ENCODE measurements around the gene PDS5A.

The PDS5A gene

GRCh38 chr4:39820186-39820585 lies 157.5 kb downstream of the PDS5A start:
- ChIA-PET CTCF (interaction anchor here (0.7 kb wide), 1 partner anchor 295 kb away, joined by 4 read pairs; no protein-coding TSS in a partner anchor), POLR2A (no interaction called here)
- Histone ChIP-seq H3K4me1 (ENCODE audit: control insufficient read depth, insufficient read depth, low read length) (no peaks in the 10 kb centered on the region), H3K9me3 (ENCODE audit: control insufficient read depth, insufficient read depth, low read depth, low read length) (no peaks in the 10 kb centered on the region), H3K27ac (ENCODE audit: extremely low read depth, low read depth, low read length) (no peak overlapping the region), H3K36me3 (ENCODE audit: control insufficient read depth in 2 of 2, insufficient read depth in 1 of 2, low read length in 2 of 2) (peaks cover 0 to 6% of the 10 kb centered on the region in 2 experiments; a peak in 2 of 3 replicates), H3K4me3 (ENCODE audit: low read depth, low read length) (no peak overlapping the region)
- no peak for TF ChIP-seq ZNF704 (tag by site-specific recombination; IDR thresholded peaks at IDR 0.05)
- TF ChIP-seq OSR2 (tag by site-specific recombination; IDR thresholded peaks at IDR 0.05): no peak
- 0 out of 2 replicates have a peak, but pooled peaks have one; percentile 18 for TF ChIP-seq KLF1 (tag by site-specific recombination; IDR thresholded peaks at IDR 0.05)
- peak; percentile 11; the same call in 1 of the 2 replicates for TF ChIP-seq EGR2 (tag by site-specific recombination; IDR thresholded peaks at IDR 0.05; ENCODE audit: low read depth)
- TF ChIP-seq WT1 (tag by site-specific recombination; IDR thresholded peaks at IDR 0.05): peak; percentile 21; the same call in 1 of the 2 replicates
- no peak for TF ChIP-seq ZNF621 (tag by site-specific recombination; IDR thresholded peaks at IDR 0.05)
- TF ChIP-seq ZNF664 (tag by site-specific recombination; IDR thresholded peaks at IDR 0.05): no peak
- TF ChIP-seq GLIS1 (tag by site-specific recombination; IDR thresholded peaks at IDR 0.05): no peak
- TF ChIP-seq ZFHX2 (tag by site-specific recombination; conservative IDR thresholded peaks at IDR 0.05): peak; percentile 19; the same call in 1 of the 2 replicates
- no peak for TF ChIP-seq YY2 (tag by site-specific recombination; IDR thresholded peaks at IDR 0.05)
- no peak for TF ChIP-seq ZNF707 (tag by site-specific recombination; IDR thresholded peaks at IDR 0.05)
- TF ChIP-seq ZNF341 (tag by site-specific recombination; IDR thresholded peaks at IDR 0.05; ENCODE audit: low read depth): peak; percentile 33; the same call in 1 of the 2 replicates
- no peak for TF ChIP-seq ZNF324 (tag by site-specific recombination; IDR thresholded peaks at IDR 0.05)

- POLR2A ChIA-PET: no interaction called here
Measured at GRCh38 chr4:39818646-39819045, 159.1 kb downstream of the PDS5A start.

GRCh38 chr4:39814403-39815185 lies 163.1 kb downstream of the PDS5A start:
- no peak overlapping the region for H3K4me3 ChIP-seq (ENCODE audit: low read depth, low read length)
- CTCF ChIA-PET: no interaction called here
- no peak for TF ChIP-seq CTCF (tag by site-specific recombination; IDR thresholded peaks at IDR 0.05)
- peak; percentile 59 for TF ChIP-seq ZNF239 (tag by site-specific recombination; IDR thresholded peaks at IDR 0.05)
- TF ChIP-seq ZNF629 (tag by site-specific recombination; IDR thresholded peaks at IDR 0.05): no peak
- TF ChIP-seq PRDM10 (tag by site-specific recombination; IDR thresholded peaks at IDR 0.05): peak; percentile 68
- peak; percentile 97 for TF ChIP-seq EGR2 (tag by site-specific recombination; IDR thresholded peaks at IDR 0.05; ENCODE audit: low read depth)
- TF ChIP-seq KLF1 (tag by site-specific recombination; IDR thresholded peaks at IDR 0.05): peak; percentile 99
- TF ChIP-seq ZBTB7A (tag by site-specific recombination; IDR thresholded peaks at IDR 0.05; ENCODE audit: low read depth): peak; percentile 43; the same call in 1 of the 2 replicates
- no peak for TF ChIP-seq ZNF426 (tag by site-specific recombination; IDR thresholded peaks at IDR 0.05)
- no peak for TF ChIP-seq KLF17 (tag by site-specific recombination; IDR thresholded peaks at IDR 0.05)

More at GRCh38 chr4:39818646-39819045, 159.1 kb downstream of the PDS5A start:
- Histone ChIP-seq H3K36me3 (ENCODE audit: control insufficient read depth in 2 of 2, insufficient read depth in 1 of 2, low read length in 2 of 2) (peaks cover 0 to 3% of the 10 kb centered on the region in 2 experiments; a peak in 2 of 3 replicates), H3K9me3 (ENCODE audit: control insufficient read depth, insufficient read depth, low read depth, low read length) (no peaks in the 10 kb centered on the region), H3K4me1 (ENCODE audit: control insufficient read depth, insufficient read depth, low read length) (no peaks in the 10 kb centered on the region), H3K4me3 (ENCODE audit: low read depth, low read length) (no peak overlapping the region), H3K27ac (ENCODE audit: extremely low read depth, low read depth, low read length) (no peak overlapping the region)
- no peak for TF ChIP-seq ZNF473 (tag by site-specific recombination; IDR thresholded peaks at IDR 0.05)
- no peak for TF ChIP-seq ZNF776 (tag by site-specific recombination; IDR thresholded peaks at IDR 0.05; ENCODE audit: borderline replicate concordance)
- no peak for TF ChIP-seq ZNF274 (IDR thresholded peaks at IDR 0.05; ENCODE audit: low read length)
- TF ChIP-seq ZNF274 (tag by site-specific recombination; IDR thresholded peaks at IDR 0.05; ENCODE audit: borderline replicate concordance): no peak
- TF ChIP-seq ZNF248 (tag by site-specific recombination; IDR thresholded peaks at IDR 0.05): no peak
- TF ChIP-seq ZNF530 (tag by site-specific recombination; IDR thresholded peaks at IDR 0.05; ENCODE audit: low read depth): no peak
- CTCF ChIA-PET: no interaction called here

More at GRCh38 chr4:39814403-39815185, 163.1 kb downstream of the PDS5A start:
- POLR2A ChIA-PET: no interaction called here
- Histone ChIP-seq H3K9me3 (ENCODE audit: control insufficient read depth, insufficient read depth, low read depth, low read length) (no peaks in the 10 kb centered on the region), H3K36me3 (ENCODE audit: control insufficient read depth in 2 of 2, insufficient read depth in 1 of 2, low read length in 2 of 2) (no peaks in the 10 kb centered on the region), H3K4me1 (ENCODE audit: control insufficient read depth, insufficient read depth, low read length) (no peaks in the 10 kb centered on the region), H3K27ac (ENCODE audit: extremely low read depth, low read depth, low read length) (no peak overlapping the region)
